CD4-positive, alpha-beta T cell (primary cell): Measurements from ENCODE around the gene FGFBP3. TPM values are rescaled to one million over a fixed set of nuclear protein-coding genes. Genes with fewer than 3 reads are reported as not detected.
A peak's percentile ranks its signal among the peaks of the same experiment; 100 is the strongest.

Source experiments
- ATAC-seq: fragments of 200-7000 bp; cut with Tn5 transposase; one replicate; pipeline ENCODE4 v1.10.0; 2022; ENCODE audit warnings: mild to moderate bottlenecking; ENCODE audit not compliant: poor library complexity
- CTCF ChIA-PET: fragments of 350-600 bp; sonication (Branson Sonifier 250); formaldehyde crosslinking; loops from one replicate; lab custom pipeline; 2021; ENCODE audit warnings: antibody characterized with exemption, inconsistent platforms; lab: Charles Lee
- POLR2A ChIA-PET: fragments of 350-600 bp; sonication (Branson Sonifier 250); formaldehyde crosslinking; loops from one replicate; lab custom pipeline; 2021; ENCODE audit warnings: antibody characterized with exemption, inconsistent platforms; lab: Charles Lee
- DNase-seq, 14 experiments: peaks; one replicate each; pipeline ENCODE4 v3.0.0-alpha.2; 2013 to 2020; ENCODE audit warnings: mixed read lengths in 2 of 14
- H3K27ac ChIP-seq, 2 donors: one replicate each; pipeline versions ENCODE4 v1.5.1 to v1.7.0; 2013; ENCODE audit warnings: low read length in 2 of 2, low read depth in 1 of 2, mild to moderate bottlenecking in 1 of 2
- H3K27me3 ChIP-seq, 2 experiments: 1 replicate in 1 of 2; 2 replicates in 1 of 2; pipeline versions ENCODE4 v1.6.1 to v1.7.0; 2013; ENCODE audit warnings: low read length in 2 of 2, control low read depth in 1 of 2, mild to moderate bottlenecking in 1 of 2, moderate library complexity in 1 of 2; ENCODE audit not compliant: insufficient read depth in 2 of 2, control insufficient read depth in 1 of 2
- H3K36me3 ChIP-seq: one replicate; pipeline ENCODE4 v1.6.1; 2013; ENCODE audit warnings: low read length, control low read depth; ENCODE audit not compliant: insufficient read depth
- H3K4me1 ChIP-seq: one replicate; pipeline ENCODE4 v1.6.1; 2013; ENCODE audit warnings: low read length, control low read depth; ENCODE audit not compliant: insufficient read depth
- H3K4me3 ChIP-seq: one replicate; pipeline ENCODE4 v1.5.1; 2013; ENCODE audit warnings: mild to moderate bottlenecking, low read length, moderate library complexity
- H3K9me3 ChIP-seq, 2 experiments: 1 replicate in 1 of 2; 2 replicates in 1 of 2; pipeline versions ENCODE4 v1.6.1 to v1.7.0; 2013; ENCODE audit warnings: low read length in 2 of 2, mild to moderate bottlenecking in 2 of 2, control low read depth in 1 of 2, moderate library complexity in 1 of 2; ENCODE audit not compliant: control insufficient read depth in 1 of 2, insufficient read depth in 1 of 2
- H3K27ac Mint-ChIP-seq: one replicate; pipeline ENCODE4 v1.8.0; 2020; ENCODE audit warnings: mixed read lengths
- H3K27me3 Mint-ChIP-seq: one replicate; pipeline ENCODE4 v1.8.0; 2021; ENCODE audit warnings: mixed read lengths
- H3K36me3 Mint-ChIP-seq: one replicate; pipeline ENCODE4 v1.8.0; 2021; ENCODE audit warnings: low read depth, mixed read lengths
- H3K4me1 Mint-ChIP-seq: one replicate; pipeline ENCODE4 v1.8.0; 2021; ENCODE audit warnings: low read depth, mixed read lengths
- H3K4me3 Mint-ChIP-seq: one replicate; pipeline ENCODE4 v1.8.0; 2020; ENCODE audit warnings: mild to moderate bottlenecking, mixed read lengths
- H3K9me3 Mint-ChIP-seq: one replicate; pipeline ENCODE4 v1.8.0; 2020; ENCODE audit warnings: mixed read lengths
- intact Hi-C, 2 experiments: fragments of 100-400 bp; cut with DNase I in 1 of 2; cut with micrococcal nuclease in 1 of 2; formaldehyde crosslinking; loops; one replicate each; pipeline versions ENCODE4 v1.15.1 to v1.9.0; 2023 to 2025; cut with DNase I, micrococcal nuclease
- polyA plus RNA-seq, 2 donors: library from polyadenylated mRNA; unstranded; fragments of 120-200 nt; gene quantifications; one replicate each; pipeline ENCODE4 v1.2.1, GENCODE V29; 2013
- total RNA-seq, 174 experiments: library from RNA in 2 of 174; stranded (reverse) in 2 of 174; gene quantifications; one replicate each; pipeline ENCODE4 v1.2.3 and lab custom pipeline; 2021 to 2026
- TF ChIP-seq, protein P1 (sequence below): fragments of 200-600 bp; IDR thresholded peaks from one replicate; pipeline ENCODE4 v1.8.0; 2022; ENCODE audit warnings: antibody characterized with exemption, mild to moderate bottlenecking

FGFBP3 gene, protein sequence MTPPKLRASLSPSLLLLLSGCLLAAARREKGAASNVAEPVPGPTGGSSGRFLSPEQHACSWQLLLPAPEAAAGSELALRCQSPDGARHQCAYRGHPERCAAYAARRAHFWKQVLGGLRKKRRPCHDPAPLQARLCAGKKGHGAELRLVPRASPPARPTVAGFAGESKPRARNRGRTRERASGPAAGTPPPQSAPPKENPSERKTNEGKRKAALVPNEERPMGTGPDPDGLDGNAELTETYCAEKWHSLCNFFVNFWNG
- total RNA-seq (1 to 10 TPM; 1.4 to 1.5 TPM), total RNA-seq (lab: John Stamatoyannopoulos, UW) (1.3 to 11.3 (median 4.2) reads per million in 172 experiments)
- 2.2 TPM for polyA plus RNA-seq (2013, experiment 1 of 2)
- 2.0 TPM for polyA plus RNA-seq (2013, experiment 2 of 2)

DNA sequence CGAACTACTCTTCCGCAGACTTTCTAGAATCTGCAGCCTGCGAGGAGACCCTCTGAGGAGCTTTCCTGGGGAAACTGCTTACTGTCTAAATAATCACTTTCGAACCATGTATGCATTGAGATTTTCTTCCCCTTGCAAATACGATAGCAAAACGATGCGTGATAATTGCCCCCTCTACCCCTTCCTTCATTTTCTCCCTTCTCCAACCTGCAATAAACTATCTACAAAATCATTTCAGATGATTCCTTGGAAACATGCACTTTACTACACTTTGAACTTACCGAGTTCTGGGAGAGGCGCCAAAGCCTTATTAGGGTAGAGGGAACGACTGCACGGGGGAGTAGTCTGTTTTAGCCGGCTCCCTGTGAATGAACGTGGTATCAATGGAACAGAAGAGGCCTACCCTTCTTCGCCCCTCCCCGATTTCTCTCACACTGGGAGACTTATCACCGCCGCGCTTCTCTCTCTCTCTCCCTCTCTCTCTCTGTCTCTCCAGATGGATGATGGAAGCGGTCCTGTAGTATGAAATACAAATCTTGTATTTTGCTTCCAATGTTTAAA is at the start of gene FGFBP3:
Gene FGFBP3 (minus strand): TSS at position 370 of the 561 bp plus-strand sequence. CDS start 517 bp downstream, outside the sequence.
- Histone ChIP-seq H3K9me3 (no peaks in the 10 kb centered on the region), H3K4me1 (peaks cover 18% of the 10 kb centered on the region), H3K27me3 (no peaks in the 10 kb centered on the region), H3K36me3 (no peaks in the 10 kb centered on the region), H3K27ac (no peak within 1 kb of the TSS), H3K4me3 (peak within 1 kb of the TSS; percentile 64)
- peaks cover 14% of the 10 kb centered on the region for H3K36me3 Mint-ChIP-seq
- peak; percentile 21 for ATAC-seq
- POLR2A ChIA-PET: interaction anchor here (0.6 to 2.8 kb wide), 15 partner anchors 9 to 746 kb away, joined by 3 to 68 read pairs (median 7); partner anchors contain the start of genes BTAF1, CPEB3, MARCHF5 and TNKS2
- peaks cover 13% of the 10 kb centered on the region for H3K27me3 Mint-ChIP-seq
- no peaks in the 10 kb centered on the region for H3K9me3 Mint-ChIP-seq
- H3K27ac Mint-ChIP-seq: peak within 1 kb of the TSS; percentile 86
- TF ChIP-seq, protein P1, sequence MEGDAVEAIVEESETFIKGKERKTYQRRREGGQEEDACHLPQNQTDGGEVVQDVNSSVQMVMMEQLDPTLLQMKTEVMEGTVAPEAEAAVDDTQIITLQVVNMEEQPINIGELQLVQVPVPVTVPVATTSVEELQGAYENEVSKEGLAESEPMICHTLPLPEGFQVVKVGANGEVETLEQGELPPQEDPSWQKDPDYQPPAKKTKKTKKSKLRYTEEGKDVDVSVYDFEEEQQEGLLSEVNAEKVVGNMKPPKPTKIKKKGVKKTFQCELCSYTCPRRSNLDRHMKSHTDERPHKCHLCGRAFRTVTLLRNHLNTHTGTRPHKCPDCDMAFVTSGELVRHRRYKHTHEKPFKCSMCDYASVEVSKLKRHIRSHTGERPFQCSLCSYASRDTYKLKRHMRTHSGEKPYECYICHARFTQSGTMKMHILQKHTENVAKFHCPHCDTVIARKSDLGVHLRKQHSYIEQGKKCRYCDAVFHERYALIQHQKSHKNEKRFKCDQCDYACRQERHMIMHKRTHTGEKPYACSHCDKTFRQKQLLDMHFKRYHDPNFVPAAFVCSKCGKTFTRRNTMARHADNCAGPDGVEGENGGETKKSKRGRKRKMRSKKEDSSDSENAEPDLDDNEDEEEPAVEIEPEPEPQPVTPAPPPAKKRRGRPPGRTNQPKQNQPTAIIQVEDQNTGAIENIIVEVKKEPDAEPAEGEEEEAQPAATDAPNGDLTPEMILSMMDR: peak; percentile 20
- H3K4me3 Mint-ChIP-seq: peak within 1 kb of the TSS; percentile 87
- H3K4me1 Mint-ChIP-seq: peaks cover 28% of the 10 kb centered on the region
- CTCF ChIA-PET: interaction anchor here (0.8 to 2.7 kb wide), 11 partner anchors 10 to 154 kb away, joined by 3 to 24 read pairs (median 3); partner anchors contain the start of genes BTAF1 and TNKS2
- DNase-seq: peak in 7 of 14 experiments; percentile 2 to 58 (median 38)
- intact Hi-C loops: loop anchor here (2.0 to 10.0 kb wide), 6 partner anchors 14 to 610 kb away; partner anchors contain the start of genes BTAF1 (in 1 of the 2), CPEB3 (in 1 of the 2), HECTD2 (in 1 of the 2) and MARCHF5 (in 1 of the 2)

DNA sequence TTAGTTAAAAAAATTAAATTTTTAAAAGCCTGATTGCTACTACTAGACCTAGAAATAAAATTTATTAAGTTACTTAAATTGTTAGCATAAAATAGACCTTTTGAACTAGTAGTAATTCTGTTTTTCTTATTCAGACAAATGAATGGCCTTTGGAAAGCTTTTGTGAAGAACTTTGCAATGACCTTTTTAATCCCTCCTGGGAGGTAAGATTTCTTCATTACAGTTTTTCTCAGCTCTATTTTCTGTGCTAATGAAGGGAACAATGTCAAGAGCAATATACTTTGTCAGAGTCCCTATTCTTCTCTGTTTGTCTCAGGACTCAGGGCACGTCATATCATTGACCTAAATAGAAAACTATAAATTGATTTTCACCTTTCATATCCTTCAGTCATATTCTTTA is 47.8 kb upstream of the FGFBP3 start:
- ChIA-PET CTCF (no interaction called here), POLR2A (no interaction called here)
- TF ChIP-seq, protein P1: no peak
- no peaks in the 10 kb centered on the region for H3K9me3 Mint-ChIP-seq
- no peak overlapping the region for H3K4me3 ChIP-seq
- H3K36me3 ChIP-seq: peaks cover 93% of the 10 kb centered on the region
- H3K36me3 Mint-ChIP-seq: peaks cover 96% of the 10 kb centered on the region
- intact Hi-C loops: no loop called here
- H3K27ac Mint-ChIP-seq: no peak overlapping the region
- H3K27me3 ChIP-seq: no peaks in the 10 kb centered on the region
- ATAC-seq (no peak), DNase-seq (no peak)
- H3K9me3 ChIP-seq: no peaks in the 10 kb centered on the region
- H3K4me1 ChIP-seq: no peaks in the 10 kb centered on the region
- H3K27me3 Mint-ChIP-seq: no peaks in the 10 kb centered on the region
- no peak overlapping the region for H3K4me3 Mint-ChIP-seq
- no peak overlapping the region for H3K27ac ChIP-seq
- H3K4me1 Mint-ChIP-seq: no peaks in the 10 kb centered on the region

DNA sequence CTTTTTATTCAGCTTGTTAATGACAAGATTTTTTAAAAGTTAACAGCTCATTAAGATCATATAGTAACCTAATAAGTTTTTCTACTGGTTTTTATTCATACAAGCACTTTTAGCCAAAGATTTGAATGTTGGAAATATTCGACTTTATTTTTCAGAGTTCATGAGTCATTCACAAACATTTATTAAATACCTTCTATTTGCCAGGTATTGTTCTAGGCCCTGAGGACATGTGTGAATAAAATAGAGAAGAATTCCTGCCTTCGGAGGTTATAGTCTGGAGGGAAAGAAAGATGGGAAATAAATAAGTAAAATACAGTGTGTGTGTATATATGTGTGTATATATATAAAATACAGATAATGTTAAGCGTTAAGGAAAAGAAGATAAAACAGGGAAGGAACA is 45.8 kb upstream of the FGFBP3 start:
- Mint-ChIP-seq H3K9me3 (no peaks in the 10 kb centered on the region), H3K27me3 (no peaks in the 10 kb centered on the region), H3K27ac (no peak overlapping the region), H3K36me3 (peaks cover 96% of the 10 kb centered on the region), H3K4me1 (no peaks in the 10 kb centered on the region), H3K4me3 (no peak overlapping the region)
- Histone ChIP-seq H3K27me3 (no peaks in the 10 kb centered on the region), H3K27ac (no peak overlapping the region), H3K36me3 (peaks cover 91% of the 10 kb centered on the region), H3K4me3 (no peak overlapping the region), H3K9me3 (no peaks in the 10 kb centered on the region), H3K4me1 (no peaks in the 10 kb centered on the region)
- POLR2A ChIA-PET: no interaction called here
- DNase-seq: no peak
- CTCF ChIA-PET: no interaction called here
- intact Hi-C loops: no loop called here
- TF ChIP-seq, protein P1: no peak
- no peak for ATAC-seq
